Measurements from ENCODE around the gene COPG1.

COPG1 gene

GRCh38 chr3:129207479-129207878 lies 41.9 kb upstream of the COPG1 start:
- Histone ChIP-seq H3K9ac (ENCODE audit: low read length) (peak overlapping the region; percentile 11), H2AFZ (ENCODE audit: low read length) (no peak overlapping the region), H3K4me2 (ENCODE audit: low read length) (no peak overlapping the region)

GRCh38 chr3:129211345-129211744 lies 38.1 kb upstream of the COPG1 start:
- Histone ChIP-seq H3K9ac (ENCODE audit: low read length) (no peak overlapping the region), H3K27ac (ENCODE audit: low read depth, low read length, poor library complexity, severe bottlenecking) (no peak overlapping the region), H3K4me3 (ENCODE audit: low read depth, low read length, poor library complexity, severe bottlenecking) (no peak overlapping the region), H3K27me3 (ENCODE audit: insufficient read depth, low read length) (no peaks in the 10 kb centered on the region), H3K36me3 (ENCODE audit: insufficient read depth, low read length) (no peaks in the 10 kb centered on the region), H4K20me1 (ENCODE audit: insufficient read depth, low read length) (no peaks in the 10 kb centered on the region), H3K4me1 (ENCODE audit: insufficient read depth, low read length, severe bottlenecking) (peaks cover 5% of the 10 kb centered on the region), H3K4me2 (ENCODE audit: low read length) (no peak overlapping the region), H2AFZ (ENCODE audit: low read length) (no peak overlapping the region), H3K9me3 (ENCODE audit: low read length) (no peaks in the 10 kb centered on the region), H3F3A (ENCODE audit: insufficient read depth, low read length) (no peaks in the 10 kb centered on the region), H3K79me2 (ENCODE audit: insufficient read depth, low read length) (no peaks in the 10 kb centered on the region), H3K9me2 (ENCODE audit: low read depth, low read length) (no peaks in the 10 kb centered on the region)
- TF ChIP-seq CTCF (IDR thresholded peaks at IDR 0.05; ENCODE audit: low read length) (no peak), EZH2 (IDR thresholded peaks at IDR 0.05; ENCODE audit: borderline replicate concordance, low read length) (no peak)

More at GRCh38 chr3:129207479-129207878, 41.9 kb upstream of the COPG1 start:
- Histone ChIP-seq H3F3A (ENCODE audit: insufficient read depth, low read length) (no peaks in the 10 kb centered on the region), H3K79me2 (ENCODE audit: insufficient read depth, low read length) (no peaks in the 10 kb centered on the region), H3K27me3 (ENCODE audit: insufficient read depth, low read length) (no peaks in the 10 kb centered on the region), H3K4me3 (ENCODE audit: low read depth, low read length, poor library complexity, severe bottlenecking) (no peak overlapping the region), H3K9me2 (ENCODE audit: low read depth, low read length) (no peaks in the 10 kb centered on the region), H3K27ac (ENCODE audit: low read depth, low read length, poor library complexity, severe bottlenecking) (no peak overlapping the region), H3K4me1 (ENCODE audit: insufficient read depth, low read length, severe bottlenecking) (peaks cover 5% of the 10 kb centered on the region), H4K20me1 (ENCODE audit: insufficient read depth, low read length) (no peaks in the 10 kb centered on the region), H3K36me3 (ENCODE audit: insufficient read depth, low read length) (no peaks in the 10 kb centered on the region; the same call in 1 of the 2 replicates), H3K9me3 (ENCODE audit: low read length) (no peaks in the 10 kb centered on the region)
- TF ChIP-seq CTCF (IDR thresholded peaks at IDR 0.05; ENCODE audit: low read length) (no peak), EZH2 (IDR thresholded peaks at IDR 0.05; ENCODE audit: borderline replicate concordance, low read length) (no peak)

GRCh38 chr3:129211772-129212171 lies 37.6 kb upstream of the COPG1 start:
- Histone ChIP-seq H3K9me3 (ENCODE audit: low read length) (no peaks in the 10 kb centered on the region), H3K27ac (ENCODE audit: low read depth, low read length, poor library complexity, severe bottlenecking) (no peak overlapping the region), H4K20me1 (ENCODE audit: insufficient read depth, low read length) (no peaks in the 10 kb centered on the region), H3K79me2 (ENCODE audit: insufficient read depth, low read length) (no peaks in the 10 kb centered on the region), H3K4me3 (ENCODE audit: low read depth, low read length, poor library complexity, severe bottlenecking) (no peak overlapping the region), H2AFZ (ENCODE audit: low read length) (no peak overlapping the region), H3K27me3 (ENCODE audit: insufficient read depth, low read length) (no peaks in the 10 kb centered on the region), H3F3A (ENCODE audit: insufficient read depth, low read length) (no peaks in the 10 kb centered on the region), H3K9me2 (ENCODE audit: low read depth, low read length) (no peaks in the 10 kb centered on the region), H3K4me2 (ENCODE audit: low read length) (no peak overlapping the region), H3K36me3 (ENCODE audit: insufficient read depth, low read length) (no peaks in the 10 kb centered on the region), H3K9ac (ENCODE audit: low read length) (no peak overlapping the region), H3K4me1 (ENCODE audit: insufficient read depth, low read length, severe bottlenecking) (peaks cover 5% of the 10 kb centered on the region)
- TF ChIP-seq EZH2 (IDR thresholded peaks at IDR 0.05; ENCODE audit: borderline replicate concordance, low read length) (no peak), CTCF (IDR thresholded peaks at IDR 0.05; ENCODE audit: low read length) (no peak)

Data from OCI-LY1 (cell line).